Stimulated activated CD8-positive, alpha-beta memory T cell treated with anti-CD3 and anti-CD28 coated beads, Interleukin-2, amount 100 ng/mL, for 1 hour (primary cell): Measurements from ENCODE around the gene CBX4.

Experiments
- DNase-seq, 2 donors: peaks; one replicate each; pipeline ENCODE4 v3.0.0-alpha.2; 2020; ENCODE audit warnings: low read depth in 2 of 2

The CBX4 gene

DNA sequence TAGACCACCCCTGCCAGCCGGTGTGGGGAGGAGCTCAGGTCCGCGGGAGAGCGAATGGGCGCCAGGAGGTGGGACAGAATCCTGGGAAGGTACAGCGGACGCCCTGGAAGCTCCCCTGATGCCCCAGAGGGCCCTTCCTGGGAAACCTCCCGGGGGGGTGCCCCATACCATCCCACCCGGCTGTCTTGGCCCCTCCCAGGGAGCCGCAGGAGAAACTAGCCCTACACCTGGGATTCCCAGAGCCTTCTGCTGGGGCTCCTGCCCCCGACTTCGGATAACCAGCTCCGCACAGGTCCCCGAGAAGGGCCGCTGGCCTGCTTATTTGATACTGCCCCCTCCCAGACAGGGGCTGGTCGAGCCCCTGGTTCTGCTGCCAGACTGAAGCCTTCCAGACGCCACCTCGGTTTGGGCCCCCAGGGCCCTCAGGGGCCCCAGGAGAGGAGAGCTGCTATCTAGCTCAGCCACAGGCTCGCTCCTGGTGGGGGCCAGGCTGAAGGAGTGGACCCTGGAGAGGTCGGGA, 3.0 kb upstream of the CBX4 start:
- DNase-seq: no peak

DNA sequence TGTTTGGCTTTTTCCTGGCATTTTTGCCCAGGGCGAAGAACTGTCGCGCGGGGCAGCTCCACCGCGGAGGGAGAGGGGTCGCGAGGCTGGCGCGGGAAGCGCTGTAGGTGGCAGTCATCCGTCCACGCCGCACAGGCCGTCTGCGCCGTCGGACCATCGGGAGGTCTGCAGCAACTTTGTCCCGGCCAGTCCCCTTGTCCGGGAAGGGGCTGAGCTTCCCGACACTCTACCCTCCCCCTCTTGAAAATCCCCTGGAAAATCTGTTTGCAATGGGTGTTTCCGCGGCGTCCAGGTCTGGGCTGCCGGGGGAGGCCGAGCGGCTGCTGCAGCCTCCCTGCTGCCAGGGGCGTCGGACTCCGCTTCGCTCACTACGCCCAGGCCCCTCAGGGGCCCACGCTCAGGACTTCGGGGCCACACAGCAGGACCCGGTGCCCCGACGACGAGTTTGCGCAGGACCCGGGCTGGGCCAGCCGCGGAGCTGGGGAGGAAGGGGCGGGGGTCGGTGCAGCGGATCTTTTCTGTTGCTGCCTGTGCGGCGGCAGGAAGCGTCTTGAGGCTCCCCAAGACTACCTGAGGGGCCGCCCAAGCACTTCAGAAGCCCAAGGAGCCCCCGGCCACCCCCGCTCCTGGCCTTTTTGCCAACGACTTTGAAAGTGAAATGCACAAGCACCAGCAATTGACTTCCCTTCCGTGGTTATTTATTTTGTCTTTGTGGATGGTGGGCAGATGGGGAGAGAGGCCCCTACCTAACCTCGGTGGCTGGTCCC, 2.3 kb upstream of the CBX4 start:
- DNase-seq: no peak

DNA sequence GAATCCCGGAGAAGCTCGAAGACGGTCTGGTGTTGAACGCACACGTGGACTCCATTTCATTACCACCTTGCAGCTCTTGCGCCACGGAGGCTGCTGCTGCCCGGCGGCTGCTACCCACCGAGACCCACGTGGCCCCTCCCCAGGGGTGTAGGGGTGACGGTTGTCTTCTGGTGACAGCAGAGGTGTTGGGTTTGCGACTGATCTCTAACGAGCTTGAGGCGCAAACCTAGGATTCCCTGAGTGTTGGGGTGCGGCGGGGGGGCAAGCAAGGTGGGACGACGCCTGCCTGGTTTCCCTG, 1.7 kb upstream of the CBX4 start:
- no peak for DNase-seq

DNA sequence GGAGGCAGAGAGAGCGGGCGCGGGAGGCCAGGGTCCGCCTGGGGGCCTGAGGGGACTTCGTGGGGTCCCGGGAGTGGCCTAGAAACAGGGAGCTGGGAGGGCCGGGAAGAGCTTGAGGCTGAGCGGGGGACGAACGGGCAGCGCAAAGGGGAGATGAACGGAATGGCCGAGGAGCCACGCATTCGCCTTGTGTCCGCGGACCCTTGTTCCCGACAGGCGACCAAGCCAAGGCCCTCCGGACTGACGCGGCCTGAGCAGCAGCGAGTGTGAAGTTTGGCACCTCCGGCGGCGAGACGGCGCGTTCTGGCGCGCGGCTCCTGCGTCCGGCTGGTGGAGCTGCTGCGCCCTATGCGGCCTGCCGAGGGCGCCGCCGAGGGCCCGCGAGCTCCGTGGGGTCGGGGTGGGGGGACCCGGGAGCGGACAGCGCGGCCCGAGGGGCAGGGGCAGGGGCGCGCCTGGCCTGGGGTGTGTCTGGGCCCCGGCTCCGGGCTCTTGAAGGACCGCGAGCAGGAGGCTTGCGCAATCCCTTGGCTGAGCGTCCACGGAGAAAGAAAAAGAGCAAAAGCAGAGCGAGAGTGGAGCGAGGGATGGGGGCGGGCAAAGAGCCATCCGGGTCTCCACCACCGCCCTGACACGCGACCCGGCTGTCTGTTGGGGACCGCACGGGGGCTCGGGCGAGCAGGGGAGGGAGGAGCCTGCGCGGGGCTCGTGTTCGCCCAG, 1.2 kb upstream of the CBX4 start:
- DNase-seq: no peak

DNA sequence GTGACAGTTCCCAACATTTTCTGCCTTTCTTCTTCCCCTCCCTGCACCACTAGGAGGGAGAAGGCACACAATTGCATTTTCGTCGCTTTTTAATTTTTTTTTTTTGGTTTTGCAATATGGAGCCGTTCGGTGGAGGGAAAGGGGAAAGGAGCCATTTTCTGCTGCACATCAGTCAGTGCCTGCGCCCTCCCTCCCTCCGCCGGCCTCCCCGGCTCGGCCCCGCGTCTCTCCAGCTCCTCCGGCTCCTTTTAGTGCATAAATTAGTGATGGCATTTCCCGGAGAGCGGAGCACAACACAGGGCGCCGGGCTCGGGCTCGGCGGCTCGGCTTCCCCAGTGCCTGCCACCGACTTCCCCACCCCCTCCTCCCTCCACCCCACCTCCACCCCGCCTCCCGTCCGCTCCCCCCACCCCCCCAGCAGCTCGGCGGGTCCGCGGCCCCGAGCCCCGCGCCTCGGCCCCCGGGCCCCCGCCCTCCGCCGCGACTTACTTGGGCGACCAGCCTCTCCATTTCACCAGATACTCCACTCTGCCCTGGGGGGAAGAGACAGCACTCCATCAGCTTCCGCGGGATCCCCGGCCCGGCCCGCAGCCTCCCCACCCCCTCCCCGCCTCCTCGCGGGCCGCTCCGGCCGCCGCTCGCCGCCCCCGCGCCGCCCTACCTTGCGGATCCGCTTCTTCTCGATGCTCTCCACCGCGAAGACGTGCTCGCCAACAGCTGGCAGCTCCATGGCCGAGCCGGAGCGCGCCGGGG, 542 bp downstream of the CBX4 start:
- DNase-seq: no peak

DNA sequence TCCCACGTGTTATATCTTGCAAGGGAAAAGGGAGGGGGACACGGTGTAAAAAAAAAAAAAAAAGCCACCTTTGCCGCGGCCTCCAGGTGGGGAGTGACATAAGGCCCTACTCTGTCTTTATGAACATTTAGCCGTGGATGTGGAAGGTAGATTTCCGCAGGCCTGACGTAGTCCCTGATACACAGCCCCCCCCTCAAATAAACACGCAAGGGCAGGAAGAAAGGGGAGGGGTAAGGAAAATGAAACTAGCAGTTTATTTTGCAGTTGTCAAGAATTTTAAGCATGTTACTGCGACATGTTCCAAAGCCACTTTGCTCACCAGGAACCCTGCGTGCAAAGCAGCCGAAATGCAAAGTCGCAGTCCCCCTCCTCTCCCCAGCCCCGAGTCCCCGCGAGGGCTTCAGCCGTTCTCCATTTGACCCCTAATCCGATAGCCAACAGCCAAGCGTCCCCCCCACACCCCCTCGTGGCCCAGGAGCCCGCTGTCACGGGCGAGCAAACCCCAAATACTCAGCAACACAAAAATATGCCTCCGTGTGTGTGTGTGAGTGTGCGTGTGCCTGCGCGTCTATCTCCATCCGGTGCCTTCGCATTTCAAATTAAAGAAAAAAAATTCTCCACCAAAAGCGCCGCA, 1.2 kb downstream of the CBX4 start:
- no peak for DNase-seq

DNA sequence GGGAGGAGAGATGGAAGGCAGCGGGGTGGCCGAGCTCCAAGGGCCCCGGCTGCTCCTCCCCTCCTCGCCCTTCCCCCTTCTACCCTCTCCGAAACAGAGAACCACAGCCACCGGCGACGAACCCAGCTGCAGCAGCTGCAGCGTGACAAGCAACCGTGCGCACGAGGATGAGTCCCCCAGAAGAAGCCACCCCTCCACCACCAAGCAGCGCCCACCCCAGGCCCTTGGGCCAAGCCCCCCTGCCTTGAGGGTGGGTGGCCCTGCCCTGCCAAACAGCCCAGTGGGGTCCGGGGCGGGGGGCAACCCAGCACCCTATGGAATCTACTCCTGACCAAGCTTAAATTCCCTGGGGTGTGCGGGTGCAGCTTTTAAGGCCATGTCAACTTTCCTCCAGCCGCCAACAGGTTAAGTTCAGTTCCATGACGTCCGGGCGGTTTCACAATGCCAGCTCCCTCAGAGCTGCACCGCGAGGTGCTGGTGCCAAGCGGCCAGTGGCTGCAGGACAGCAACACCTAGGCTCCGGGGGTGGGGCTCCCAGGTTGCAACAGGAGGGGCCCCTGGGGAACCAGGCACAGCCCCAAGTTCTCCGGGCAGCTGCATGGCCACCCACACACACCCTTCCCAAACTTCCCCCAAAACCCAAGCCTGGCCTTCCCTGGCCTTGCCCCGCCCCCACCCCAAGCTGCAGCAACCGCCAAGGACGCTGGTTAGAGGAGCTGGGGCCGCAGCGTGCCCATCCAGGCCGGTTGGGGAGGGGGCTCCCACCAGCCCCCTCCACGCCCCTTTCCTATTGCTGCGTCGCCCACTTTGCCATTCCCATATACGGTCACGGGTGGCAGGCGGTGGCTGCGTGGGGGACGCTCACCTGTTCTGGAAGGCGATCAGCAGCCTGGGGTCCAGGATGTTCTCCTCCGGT, 2.0 kb downstream of the CBX4 start:
- DNase-seq: no peak

DNA sequence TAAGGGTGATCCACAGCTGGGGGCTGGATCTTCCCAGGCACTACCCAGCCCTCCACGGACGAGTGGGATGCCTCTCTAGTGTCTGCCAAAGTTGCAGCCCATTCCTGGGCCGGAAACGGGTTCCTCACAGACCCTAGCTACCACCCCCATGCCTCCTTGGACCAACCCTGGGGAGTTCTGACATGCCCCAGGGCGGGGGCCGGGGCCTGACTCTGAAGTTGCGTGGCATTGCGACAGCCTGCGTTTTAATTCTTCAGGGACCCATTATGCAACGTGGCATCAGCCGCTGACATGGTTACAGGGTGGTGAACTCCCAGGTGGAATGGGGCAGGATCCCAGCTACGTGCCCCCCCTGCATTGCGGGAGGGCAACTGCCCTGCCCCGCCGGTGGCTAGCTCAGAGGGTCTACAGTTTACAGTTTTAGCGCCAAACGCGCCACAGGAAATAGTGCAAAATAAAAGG, 2.7 kb downstream of the CBX4 start:
- DNase-seq: no peak

DNA sequence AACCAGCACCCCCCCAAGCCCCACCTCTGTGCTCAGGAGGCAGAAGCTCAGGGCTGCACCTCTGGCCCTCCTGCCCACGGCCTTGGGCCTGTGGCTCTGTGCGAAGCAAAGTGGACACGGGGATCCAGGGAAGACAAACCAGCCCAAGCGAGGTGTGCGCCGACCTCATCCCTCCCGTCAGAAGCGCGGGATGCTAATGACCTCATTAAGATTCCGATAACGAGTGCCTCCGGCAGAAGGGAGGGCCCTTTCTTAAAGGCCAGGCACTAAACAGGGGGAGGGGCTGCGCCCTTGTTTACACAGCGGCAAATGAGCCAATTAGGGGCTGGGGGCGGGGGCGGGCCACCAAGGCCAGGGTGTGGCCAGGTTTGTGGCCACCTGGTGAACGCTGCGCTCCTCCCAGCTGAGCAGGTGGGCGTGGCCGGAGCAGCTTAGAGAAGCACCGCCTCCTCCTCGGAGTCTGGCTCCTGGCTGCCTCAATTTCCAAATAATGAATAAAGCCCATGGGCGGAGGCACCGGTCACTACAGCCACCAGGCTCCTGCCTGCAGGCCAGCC, 3.2 kb downstream of the CBX4 start:
- DNase-seq: no peak

DNA sequence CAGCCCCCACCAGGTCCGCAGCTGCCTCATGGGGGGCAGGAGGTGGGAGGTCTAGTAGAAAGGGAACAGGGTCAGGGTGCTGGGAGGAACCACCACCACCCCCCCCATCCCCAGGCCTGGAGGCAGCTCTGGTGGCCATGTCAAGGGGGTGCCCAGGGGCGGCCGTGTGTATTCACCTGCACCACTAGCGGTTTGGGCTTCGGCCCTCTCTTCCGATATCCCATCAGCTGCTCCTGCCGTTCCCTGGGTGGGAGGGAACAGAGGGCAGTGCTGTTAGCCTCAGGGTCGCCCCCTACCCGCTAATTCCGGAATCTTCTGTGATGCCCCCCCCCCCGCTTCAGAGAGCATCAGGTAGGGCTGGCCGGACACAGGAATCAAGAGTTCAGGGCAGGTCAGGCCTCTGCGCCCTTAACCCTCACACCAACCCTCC, 3.8 kb downstream of the CBX4 start:
- DNase-seq: no peak

DNA sequence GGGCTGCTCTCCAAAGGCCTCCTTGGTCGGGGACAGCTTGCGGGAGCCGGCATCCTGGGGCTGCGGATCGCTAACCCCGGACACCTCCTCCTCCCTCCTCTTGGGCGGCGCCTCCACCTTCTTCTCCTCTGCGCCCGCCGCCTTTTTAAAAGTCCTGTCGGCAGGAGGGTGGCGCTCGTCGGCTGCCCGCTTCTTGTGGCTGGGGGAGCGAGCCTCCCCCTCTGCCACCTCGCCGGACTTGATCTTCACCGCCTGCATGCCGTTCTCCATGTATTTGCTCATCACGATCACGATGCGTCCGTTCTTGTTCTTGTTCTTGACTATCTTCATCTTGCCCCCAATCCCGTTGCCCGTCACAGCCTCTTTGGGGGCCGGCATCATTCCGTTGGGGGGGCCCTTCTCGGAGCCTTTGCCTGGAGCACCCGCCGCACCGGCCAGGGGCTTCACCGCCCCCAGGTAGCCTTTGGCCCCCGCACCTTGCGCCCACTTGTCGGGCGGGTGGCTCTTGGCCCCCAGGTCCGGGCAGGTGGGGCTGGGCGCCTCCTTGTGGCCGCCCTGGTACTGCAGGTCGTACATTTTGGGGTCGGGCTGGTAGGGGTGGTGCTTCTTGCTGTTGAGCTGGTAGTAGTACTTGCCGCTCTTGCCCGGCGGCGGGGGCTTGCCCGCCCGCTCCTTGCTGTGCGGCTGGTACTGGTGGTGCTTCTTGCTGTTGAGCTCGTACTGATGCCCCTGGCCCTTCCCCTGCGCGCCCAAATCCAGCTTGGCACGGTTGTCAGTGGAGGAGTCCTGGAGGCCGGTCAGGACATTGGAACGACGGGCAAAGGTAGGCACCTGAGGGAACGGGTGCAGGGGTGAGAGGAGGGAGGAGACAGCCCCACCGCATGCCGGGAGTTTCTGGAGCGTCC, 4.4 kb downstream of the CBX4 start:
- no peak for DNase-seq

DNA sequence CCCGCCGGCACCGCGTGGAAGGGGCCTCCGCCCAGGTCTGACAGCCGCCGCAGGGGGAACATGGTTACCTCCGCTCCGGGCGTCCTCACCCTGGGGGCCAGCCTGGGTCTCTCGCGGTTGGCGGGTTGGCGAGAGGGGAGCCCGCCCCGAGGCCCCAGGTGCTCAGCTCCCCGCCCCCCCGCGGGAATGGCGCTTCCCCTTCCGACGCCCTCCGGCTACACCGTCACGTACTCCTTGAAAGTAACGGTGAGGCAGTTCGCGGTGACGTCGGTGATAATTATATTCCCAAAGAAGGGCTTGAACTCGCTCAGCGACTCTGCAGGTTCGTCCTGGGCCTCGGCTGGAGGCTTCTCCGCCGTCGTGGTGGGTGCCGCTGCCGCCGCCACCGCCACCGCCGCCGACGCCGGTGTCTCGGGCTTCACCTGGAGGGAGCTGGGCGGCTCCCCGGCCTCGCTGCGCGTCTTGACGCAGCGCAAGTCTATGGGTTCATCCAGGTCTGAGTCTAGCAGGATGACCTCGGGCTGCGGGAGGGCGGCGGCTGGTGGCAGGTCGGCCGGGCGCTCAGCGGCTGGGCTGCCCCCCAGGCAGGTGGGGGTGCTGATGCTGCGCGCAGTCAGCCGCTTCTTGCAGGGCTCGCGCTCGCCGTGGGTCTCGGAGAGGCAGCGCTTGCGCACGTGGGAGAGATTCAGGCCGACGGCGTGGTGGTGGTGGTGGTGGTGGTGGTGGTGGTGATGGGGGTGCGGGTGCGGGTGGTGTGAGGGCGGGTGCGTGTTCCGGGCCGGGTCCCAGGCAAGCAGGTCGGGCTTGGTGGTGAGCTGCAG, 5.3 kb downstream of the CBX4 start:
- no peak for DNase-seq

DNA sequence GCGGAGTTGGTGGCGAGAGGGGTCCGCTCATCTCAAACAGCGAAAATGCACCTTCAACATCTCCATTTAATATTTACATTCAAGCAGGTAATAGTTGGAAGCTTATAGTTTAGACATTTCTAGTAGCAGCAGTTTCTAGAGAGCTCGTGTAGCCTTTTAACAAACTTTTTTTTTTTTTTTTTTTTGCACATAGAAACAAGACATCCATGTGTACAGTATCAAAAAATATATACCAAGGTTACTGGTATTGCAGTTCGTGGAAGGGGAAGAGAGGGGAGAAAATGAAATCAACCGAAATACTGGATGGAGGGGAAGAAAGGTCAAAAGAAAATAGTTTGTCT, 6.2 kb downstream of the CBX4 start:
- DNase-seq: no peak

DNA sequence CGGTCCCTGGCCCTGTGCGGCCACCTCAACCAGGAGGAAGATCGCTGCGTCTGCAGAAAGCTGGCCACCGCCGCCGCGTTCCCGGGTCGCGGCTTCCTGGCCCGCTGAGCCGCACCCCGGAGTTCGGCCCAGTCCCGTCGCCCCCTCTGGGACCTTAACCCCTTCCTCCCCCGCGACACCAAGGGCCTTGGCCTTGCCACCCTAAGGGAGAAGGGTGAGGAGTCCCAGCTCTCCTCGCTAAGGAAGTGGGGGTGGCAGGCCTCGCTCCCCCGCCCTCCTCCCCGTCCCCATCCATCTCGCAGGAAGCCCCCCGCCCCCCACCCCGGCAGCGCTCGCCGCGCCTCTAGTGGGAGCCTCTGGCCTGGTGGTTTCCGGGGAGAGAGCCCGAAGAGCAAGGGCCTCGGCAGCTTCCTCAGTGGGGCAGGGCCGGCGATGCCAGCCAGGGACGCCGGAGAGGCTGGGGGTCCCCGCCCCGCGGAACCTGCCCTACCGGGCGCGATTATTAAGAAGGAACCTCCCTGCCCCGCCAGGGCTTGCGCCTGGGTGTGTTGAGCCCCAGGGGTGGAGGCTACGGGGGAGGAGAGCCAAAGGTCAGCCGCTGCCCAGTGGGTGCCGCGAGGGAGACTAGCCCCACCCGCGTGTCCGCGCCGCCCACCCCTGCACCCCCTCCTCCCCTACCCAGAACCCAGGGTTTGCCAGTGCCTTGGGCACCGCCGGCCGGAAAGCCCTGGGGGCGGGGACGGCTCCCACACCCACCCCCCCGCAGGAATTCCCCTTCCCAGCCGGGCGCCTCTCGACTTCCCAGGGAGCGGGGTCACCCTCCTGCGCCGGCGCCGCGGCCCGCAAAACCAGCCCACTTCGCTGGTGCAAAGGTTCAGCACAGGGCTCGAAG, 6.8 kb downstream of the CBX4 start:
- DNase-seq: no peak

DNA sequence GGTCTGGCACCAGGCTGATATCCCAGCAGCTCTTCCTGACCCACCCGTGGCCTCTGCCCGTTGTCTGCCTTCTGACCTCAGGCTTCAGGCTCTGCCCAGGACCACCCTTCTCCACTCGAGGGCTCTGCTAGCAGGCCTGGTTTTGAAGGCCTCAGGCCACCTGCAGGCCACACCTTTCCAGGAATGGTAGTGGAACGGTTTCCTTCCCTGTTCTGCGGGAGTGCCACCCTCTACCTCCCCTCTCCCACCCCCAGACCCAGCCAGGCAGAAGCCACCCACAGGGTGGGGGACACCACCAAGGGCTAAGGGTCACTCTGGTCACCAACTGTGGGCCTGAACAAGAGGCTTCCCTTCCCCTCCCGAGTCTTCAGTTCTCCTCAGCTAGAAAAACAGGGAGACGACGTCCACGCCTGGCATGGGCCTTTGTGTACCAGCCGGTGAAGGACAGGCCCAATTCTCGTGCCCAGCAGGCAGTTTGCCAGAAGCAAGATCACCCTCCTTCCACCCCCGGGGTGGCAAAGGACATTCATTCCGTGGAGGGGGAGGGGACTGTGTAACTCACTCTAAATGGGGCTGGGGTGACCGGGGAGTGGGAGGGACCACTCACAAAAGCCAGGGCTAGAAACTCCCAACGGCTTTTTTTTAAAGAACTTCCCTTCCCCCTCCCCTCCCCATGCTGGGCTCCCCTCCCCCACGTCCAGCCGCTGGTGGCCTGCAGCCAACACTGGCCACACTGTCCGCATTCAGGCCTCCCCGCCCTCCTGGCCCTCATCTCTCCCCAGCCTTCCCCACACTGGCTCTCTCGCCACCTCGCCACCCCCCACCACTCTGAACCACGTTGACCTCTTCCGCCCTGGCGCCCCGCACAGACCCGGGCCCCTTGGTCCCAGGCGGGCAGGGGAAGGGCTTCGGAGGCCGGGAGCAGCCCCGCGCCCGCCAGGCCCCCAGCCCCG, 7.7 kb downstream of the CBX4 start:
- no peak for DNase-seq

DNA sequence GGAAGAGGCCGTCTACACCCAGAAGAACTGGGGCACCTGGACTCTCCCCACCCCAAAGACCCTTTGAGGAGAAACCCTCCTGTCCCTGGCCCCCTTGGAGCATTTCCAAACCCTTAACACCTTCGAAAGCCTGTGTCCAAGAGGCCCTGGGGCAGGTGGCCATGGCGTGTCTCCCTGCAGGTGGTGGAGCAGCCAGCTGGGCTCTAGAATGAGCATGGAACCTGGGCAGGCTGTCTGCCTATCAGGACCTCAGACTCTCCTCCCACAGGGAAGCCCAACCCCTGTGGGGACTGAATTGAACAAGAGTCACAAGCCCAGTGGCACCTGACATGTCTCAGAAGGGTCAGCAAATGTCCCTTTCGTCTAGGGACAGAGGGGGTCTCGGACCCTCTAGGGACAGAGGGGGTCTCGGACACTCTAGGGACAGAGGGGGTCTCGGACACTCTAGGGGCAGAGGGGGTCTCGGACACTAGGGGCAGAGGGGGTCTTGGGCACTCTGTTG, 8.4 kb downstream of the CBX4 start:
- DNase-seq: no peak

DNA sequence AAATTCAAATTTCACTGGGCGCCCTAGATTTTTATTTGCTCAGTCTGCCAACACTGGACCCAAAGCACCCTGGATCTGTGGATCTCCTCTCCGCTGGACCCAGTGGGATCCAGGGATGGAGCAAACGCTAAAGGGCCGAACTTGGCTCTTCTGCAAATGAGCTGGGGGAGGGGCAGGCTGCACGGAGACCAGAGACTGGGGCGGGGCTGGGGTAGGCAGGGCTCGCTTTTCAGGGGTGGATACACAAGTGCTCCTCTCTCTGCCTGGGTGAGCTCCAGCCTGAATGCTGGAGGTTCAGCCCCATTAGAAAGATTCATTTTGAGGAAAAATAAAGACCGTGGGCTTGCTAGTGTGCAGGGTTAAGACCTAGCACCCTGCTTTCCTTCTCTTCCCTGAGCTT, 8.9 kb downstream of the CBX4 start:
- DNase-seq: no peak
